GM12878 (cell line): ENCODE measurements around the gene MEF2C. TPM values are rescaled to one million over a fixed set of nuclear protein-coding genes. Genes with fewer than 3 reads are reported as not detected.

Experiments used
- ATAC-seq: fragments of 200-7000 bp; cut with Tn5 transposase; 3 replicates; pipeline ENCODE4 v1.9.1; 2020; ENCODE audit warnings: mild to moderate bottlenecking, moderate library complexity
- BruUV-seq: library from RNA; stranded (reverse); fragments of 400-500 nt; replicated peaks from 2 replicates; lab custom pipeline; 2021; lab: Mats Ljungman, UMichigan
- CTCF ChIA-PET: fragments of 300-600 bp; sonication (Branson Sonifier 250); formaldehyde crosslinking; extraction: SDS; loops from one replicate; lab custom pipeline; 2021; ENCODE audit warnings: inconsistent platforms; lab: Yijun Ruan, JAX
- POLR2A ChIA-PET: fragments of 350-600 bp; formaldehyde crosslinking; extraction: SDS; loops from one replicate; lab custom pipeline; 2021; ENCODE audit warnings: inconsistent platforms; lab: Charles Lee
- RAD21 ChIA-PET: fragments of 300-600 bp; sonication (Branson Sonifier 250); formaldehyde crosslinking; loops from one replicate; lab custom pipeline; 2023; ENCODE audit warnings: antibody characterized with exemption; ENCODE audit not compliant: unreplicated experiment; lab: Charles Lee
- SMC1A ChIA-PET: fragments of 300-600 bp; sonication (Branson Sonifier 250); formaldehyde crosslinking; loops from one replicate; lab custom pipeline; 2023; ENCODE audit not compliant: unreplicated experiment, uncharacterized antibody; lab: Charles Lee
- DNase-seq: peaks from one replicate; pipeline ENCODE4 v3.0.0-alpha.2; 2011; ENCODE audit warnings: low read depth, low spot score
- FAIRE-seq: peaks from 3 replicates; lab custom pipeline; 2011; peaks lifted over from hg19 to GRCh38; lab: Jason Lieb, UNC
- H2AFZ ChIP-seq: 2 replicates; pipeline ENCODE4 v1.6.0; 2011; ENCODE audit warnings: low read depth, low read length, control low read depth; ENCODE audit not compliant: control insufficient read depth
- H3K27ac ChIP-seq: 2 replicates; pipeline ENCODE4 v1.5.1; 2011; ENCODE audit warnings: control low read depth; ENCODE audit not compliant: control insufficient read depth, insufficient read depth
- H3K27me3 ChIP-seq, 2 experiments: replicated peaks in 1 of 2; 2 replicates each; pipeline versions ENCODE4 v1.6.0 to v1.6.1; 2011; ENCODE audit warnings: low read length in 1 of 2; ENCODE audit not compliant: control insufficient read depth in 2 of 2, insufficient read depth in 2 of 2
- H3K36me3 ChIP-seq, 2 experiments: 2 replicates each; pipeline ENCODE4 v1.5.1; 2011; ENCODE audit warnings: low read length in 1 of 2; ENCODE audit not compliant: control insufficient read depth in 2 of 2, insufficient read depth in 2 of 2
- H3K4me1 ChIP-seq: 2 replicates; pipeline ENCODE4 v1.6.1; 2011; ENCODE audit warnings: mild to moderate bottlenecking, low read length, moderate library complexity, mixed read lengths; ENCODE audit not compliant: control insufficient read depth, insufficient read depth
- H3K4me2 ChIP-seq: 2 replicates; pipeline ENCODE4 v1.6.0; 2011; ENCODE audit warnings: control low read depth; ENCODE audit not compliant: control insufficient read depth, insufficient read depth
- H3K4me3 ChIP-seq: fragments of 200-600 bp; sonication (generic); 2 replicates; pipeline ENCODE4 v1.5.1; 2016
- H3K79me2 ChIP-seq: 2 replicates; pipeline ENCODE4 v1.6.0; 2011; ENCODE audit warnings: low read length; ENCODE audit not compliant: control insufficient read depth, insufficient read depth
- H3K9ac ChIP-seq: 2 replicates; pipeline ENCODE4 v1.8.0; 2011; ENCODE audit warnings: low read length, control low read depth, mixed read lengths; ENCODE audit not compliant: control insufficient read depth, insufficient read depth
- H3K9me3 ChIP-seq: replicated peaks from 3 replicates; pipeline ENCODE4 v1.5.1; 2011; ENCODE audit warnings: mild to moderate bottlenecking, low read length; ENCODE audit not compliant: control insufficient read depth, insufficient read depth
- H4K20me1 ChIP-seq: 2 replicates; pipeline ENCODE4 v1.6.0; 2011; ENCODE audit not compliant: control insufficient read depth, insufficient read depth
- CBX3 ChIP-seq: fragments of 200-600 bp; sonication (generic); IDR thresholded peaks from 2 replicates; pipeline ENCODE4 v1.6.1; 2016; ENCODE audit warnings: low read depth, borderline replicate concordance
- DPF2 ChIP-seq: fragments of 450-650 bp; IDR thresholded peaks from 2 replicates; pipeline ENCODE4 v1.6.1; 2017; ENCODE audit warnings: mild to moderate bottlenecking
- EED ChIP-seq: sonication (generic); IDR thresholded peaks from 2 replicates; pipeline ENCODE4 v1.6.1; 2016; ENCODE audit warnings: antibody characterized with exemption, low read depth
- KDM1A ChIP-seq: fragments of 200-600 bp; sonication (generic); IDR thresholded peaks from 2 replicates; pipeline ENCODE4 v1.6.1; 2016; ENCODE audit warnings: borderline replicate concordance
- KLF5 ChIP-seq: fragments of 450-650 bp; IDR thresholded peaks from 2 replicates; pipeline ENCODE4 v1.6.1; 2014; ENCODE audit warnings: mild to moderate bottlenecking; ENCODE audit not compliant: partially characterized antibody
- NR2F1 ChIP-seq: fragments of 450-650 bp; conservative IDR thresholded peaks from 2 replicates; pipeline ENCODE4 v1.6.1; 2017; ENCODE audit warnings: mild to moderate bottlenecking
- PAX5 ChIP-seq: IDR thresholded peaks from 2 replicates; pipeline ENCODE4 v1.6.1; 2011; ENCODE audit warnings: low read depth, low read length, borderline replicate concordance
- STAT3 ChIP-seq: IDR thresholded peaks from 2 replicates; pipeline ENCODE4 v1.6.1; 2011; ENCODE audit warnings: low read depth, low read length, improper control_type of control experiment
- TCF3 ChIP-seq: IDR thresholded peaks from 2 replicates; pipeline ENCODE4 v1.6.1; 2012; ENCODE audit warnings: low read depth, mild to moderate bottlenecking, low read length, borderline replicate concordance; ENCODE audit not compliant: insufficient read depth
- WRNIP1 ChIP-seq: IDR thresholded peaks from 2 replicates; pipeline ENCODE4 v1.6.1; 2011; ENCODE audit warnings: low read depth, low read length, improper control_type of control experiment, borderline replicate concordance
- ZNF24 ChIP-seq: fragments of 450-650 bp; IDR thresholded peaks from 2 replicates; pipeline ENCODE4 v1.6.1; 2017; ENCODE audit warnings: antibody characterized with exemption, mild to moderate bottlenecking
- WGBS: methylation state at CpG from one replicate; pipeline ENCODE4 v1.1.6; 2016; ENCODE audit warnings: low lambda C conversion rate; ENCODE audit not compliant: insufficient replicate concordance, insufficient coverage; ENCODE audit errors: missing lambda C conversion rate; 5-methylcytosine and 5-hydroxymethylcytosine counted together
- in situ Hi-C: fragments of 300-500 bp; cut with MboI; formaldehyde crosslinking; loops from 9 replicates; pipeline ENCODE4 v1.14.3; 2018; ENCODE audit warnings: mixed read lengths
- intact Hi-C: fragments of 100-400 bp; cut with micrococcal nuclease; formaldehyde crosslinking; loops from one replicate; pipeline ENCODE4 v1.14.2; 2022; ENCODE audit not compliant: unreplicated experiment
- polyA plus RNA-seq, 11 experiments: library from polyadenylated mRNA; depleted of rRNA in 4 of 11; unstranded in 6 of 11; stranded (reverse) in 5 of 11; fragments of >200 nt; fragmentation: Nextera tagmentation in 4 of 11; fragmentation: Illumina TruSeq in 1 of 11; extraction: Ambion mirVana in 4 of 11; extraction: Trizol in 1 of 11; gene quantifications; 1 replicate in 1 of 11; 2 replicates in 10 of 11; pipeline versions ENCODE4 v1.2.1 to v1.2.3, GENCODE V29; 2011 to 2016; ENCODE audit warnings: inconsistent platforms in 2 of 11, missing spikeins in 2 of 11, low read depth in 1 of 11
- total RNA-seq, 4 experiments: library from RNA; depleted of rRNA in 3 of 4; stranded (reverse); fragments of >200 nt in 3 of 4; fragmentation: Illumina TruSeq in 1 of 4; extraction: Trizol in 1 of 4; gene quantifications; 2 replicates each; pipeline versions ENCODE4 v1.2.1 to v1.2.3, GENCODE V29; 2013 to 2021
- TF ChIP-seq, protein P1 (sequence below): IDR thresholded peaks from 2 replicates; pipeline ENCODE4 v1.6.1; 2011; ENCODE audit warnings: low read depth, low read length, improper control_type of control experiment, borderline replicate concordance
- TF ChIP-seq, protein P2 (sequence below): fragments of 450-650 bp; IDR thresholded peaks from 2 replicates; pipeline ENCODE4 v1.6.1; 2018; ENCODE audit warnings: mild to moderate bottlenecking, low read depth, moderate library complexity; ENCODE audit not compliant: partially characterized antibody
- TF ChIP-seq, protein P3 (sequence below): fragments of 150-350 bp; IDR thresholded peaks from 2 replicates; pipeline ENCODE4 v1.6.1; 2014; ENCODE audit warnings: mild to moderate bottlenecking, low read depth, low read length
- TF ChIP-seq, protein P4 (sequence below): IDR thresholded peaks from 2 replicates; pipeline ENCODE4 v1.6.1; 2012; ENCODE audit warnings: mild to moderate bottlenecking, low read depth, low read length

MEF2C gene
- total and polyA plus RNA-seq, 10 of the 15 experiments (the other 5 are each of a cell fraction or from before 2014, with no cell fraction given), result 104 to 225 (median 180) TPM

DNA sequence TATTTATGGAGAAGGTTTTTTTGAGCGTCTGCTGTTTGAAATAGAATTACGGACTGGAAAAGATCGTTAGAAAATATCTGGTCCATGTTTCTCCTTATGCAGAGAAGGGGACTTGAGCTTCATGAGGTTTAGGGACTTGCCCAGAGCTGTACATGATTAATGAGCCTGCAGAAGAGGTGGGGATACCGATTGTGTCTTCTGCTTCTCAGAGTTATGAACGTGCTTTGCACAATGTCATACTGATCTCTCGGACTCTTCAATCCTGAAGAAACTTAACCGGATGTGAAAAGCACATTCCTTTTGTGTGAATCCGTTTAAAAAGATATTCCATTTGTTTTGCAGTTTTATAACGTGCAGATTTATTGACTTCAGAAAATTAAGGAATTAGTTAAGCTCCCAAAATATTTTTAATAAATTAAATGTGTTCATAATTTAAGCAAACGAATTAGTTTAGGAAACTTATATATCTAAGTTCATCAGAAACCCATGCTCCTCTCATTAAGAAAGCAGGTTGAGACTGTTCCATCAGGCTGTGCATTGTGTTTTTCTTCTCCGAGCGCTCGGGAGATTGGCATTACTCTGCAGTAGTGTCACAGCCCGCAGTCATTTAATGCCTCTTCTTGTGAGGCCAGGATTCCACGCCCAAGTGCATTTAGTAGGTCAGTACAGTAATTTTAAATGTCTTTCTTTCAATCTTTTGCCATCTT, 40.8 kb upstream of the MEF2C start:
- ChIA-PET SMC1A (no interaction called here), POLR2A (no interaction called here), RAD21 (no interaction called here), CTCF (no interaction called here)
- Histone ChIP-seq H3K4me1 (no peaks in the 10 kb centered on the region), H3K36me3 (0 out of 4 replicates have a peak, but pooled peaks cover 0 to 5% of the 10 kb centered on the region in 2 experiments), H3K9me3 (no peaks in the 10 kb centered on the region), H2AFZ (no peak overlapping the region), H3K4me3 (no peak overlapping the region), H3K79me2 (no peaks in the 10 kb centered on the region), H3K4me2 (no peak overlapping the region), H3K27ac (no peak overlapping the region), H3K27me3 (no peaks in the 10 kb centered on the region), H3K9ac (no peak overlapping the region), H4K20me1 (no peaks in the 10 kb centered on the region)
- ATAC-seq, result no peak
- DNase-seq, result no peak
- FAIRE-seq, result no peak
- intact Hi-C loops, result no loop called here
- in situ Hi-C loops, result no loop called here
- BruUV-seq, result no TSS peak
- 95% methylated on average over 15 of the region's 15 CpGs for WGBS
- no peak for TF ChIP-seq WRNIP1
- TF ChIP-seq, protein P1, sequence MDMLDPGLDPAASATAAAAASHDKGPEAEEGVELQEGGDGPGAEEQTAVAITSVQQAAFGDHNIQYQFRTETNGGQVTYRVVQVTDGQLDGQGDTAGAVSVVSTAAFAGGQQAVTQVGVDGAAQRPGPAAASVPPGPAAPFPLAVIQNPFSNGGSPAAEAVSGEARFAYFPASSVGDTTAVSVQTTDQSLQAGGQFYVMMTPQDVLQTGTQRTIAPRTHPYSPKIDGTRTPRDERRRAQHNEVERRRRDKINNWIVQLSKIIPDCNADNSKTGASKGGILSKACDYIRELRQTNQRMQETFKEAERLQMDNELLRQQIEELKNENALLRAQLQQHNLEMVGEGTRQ, result no peak
- TF ChIP-seq STAT3, result no peak
- no peak for TF ChIP-seq KLF5
- no peak for TF ChIP-seq PAX5
- TF ChIP-seq TCF3, result no peak
- TF ChIP-seq DPF2, result no peak
- TF ChIP-seq EED, result no peak
- TF ChIP-seq NR2F1, result no peak
- TF ChIP-seq KDM1A, result no peak
- TF ChIP-seq, protein P2, sequence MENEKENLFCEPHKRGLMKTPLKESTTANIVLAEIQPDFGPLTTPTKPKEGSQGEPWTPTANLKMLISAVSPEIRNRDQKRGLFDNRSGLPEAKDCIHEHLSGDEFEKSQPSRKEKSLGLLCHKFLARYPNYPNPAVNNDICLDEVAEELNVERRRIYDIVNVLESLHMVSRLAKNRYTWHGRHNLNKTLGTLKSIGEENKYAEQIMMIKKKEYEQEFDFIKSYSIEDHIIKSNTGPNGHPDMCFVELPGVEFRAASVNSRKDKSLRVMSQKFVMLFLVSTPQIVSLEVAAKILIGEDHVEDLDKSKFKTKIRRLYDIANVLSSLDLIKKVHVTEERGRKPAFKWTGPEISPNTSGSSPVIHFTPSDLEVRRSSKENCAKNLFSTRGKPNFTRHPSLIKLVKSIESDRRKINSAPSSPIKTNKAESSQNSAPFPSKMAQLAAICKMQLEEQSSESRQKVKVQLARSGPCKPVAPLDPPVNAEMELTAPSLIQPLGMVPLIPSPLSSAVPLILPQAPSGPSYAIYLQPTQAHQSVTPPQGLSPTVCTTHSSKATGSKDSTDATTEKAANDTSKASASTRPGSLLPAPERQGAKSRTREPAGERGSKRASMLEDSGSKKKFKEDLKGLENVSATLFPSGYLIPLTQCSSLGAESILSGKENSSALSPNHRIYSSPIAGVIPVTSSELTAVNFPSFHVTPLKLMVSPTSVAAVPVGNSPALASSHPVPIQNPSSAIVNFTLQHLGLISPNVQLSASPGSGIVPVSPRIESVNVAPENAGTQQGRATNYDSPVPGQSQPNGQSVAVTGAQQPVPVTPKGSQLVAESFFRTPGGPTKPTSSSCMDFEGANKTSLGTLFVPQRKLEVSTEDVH, result no peak
- TF ChIP-seq, protein P3, sequence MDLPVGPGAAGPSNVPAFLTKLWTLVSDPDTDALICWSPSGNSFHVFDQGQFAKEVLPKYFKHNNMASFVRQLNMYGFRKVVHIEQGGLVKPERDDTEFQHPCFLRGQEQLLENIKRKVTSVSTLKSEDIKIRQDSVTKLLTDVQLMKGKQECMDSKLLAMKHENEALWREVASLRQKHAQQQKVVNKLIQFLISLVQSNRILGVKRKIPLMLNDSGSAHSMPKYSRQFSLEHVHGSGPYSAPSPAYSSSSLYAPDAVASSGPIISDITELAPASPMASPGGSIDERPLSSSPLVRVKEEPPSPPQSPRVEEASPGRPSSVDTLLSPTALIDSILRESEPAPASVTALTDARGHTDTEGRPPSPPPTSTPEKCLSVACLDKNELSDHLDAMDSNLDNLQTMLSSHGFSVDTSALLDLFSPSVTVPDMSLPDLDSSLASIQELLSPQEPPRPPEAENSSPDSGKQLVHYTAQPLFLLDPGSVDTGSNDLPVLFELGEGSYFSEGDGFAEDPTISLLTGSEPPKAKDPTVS, result no peak
- TF ChIP-seq ZNF24, result no peak
- TF ChIP-seq, protein P4, sequence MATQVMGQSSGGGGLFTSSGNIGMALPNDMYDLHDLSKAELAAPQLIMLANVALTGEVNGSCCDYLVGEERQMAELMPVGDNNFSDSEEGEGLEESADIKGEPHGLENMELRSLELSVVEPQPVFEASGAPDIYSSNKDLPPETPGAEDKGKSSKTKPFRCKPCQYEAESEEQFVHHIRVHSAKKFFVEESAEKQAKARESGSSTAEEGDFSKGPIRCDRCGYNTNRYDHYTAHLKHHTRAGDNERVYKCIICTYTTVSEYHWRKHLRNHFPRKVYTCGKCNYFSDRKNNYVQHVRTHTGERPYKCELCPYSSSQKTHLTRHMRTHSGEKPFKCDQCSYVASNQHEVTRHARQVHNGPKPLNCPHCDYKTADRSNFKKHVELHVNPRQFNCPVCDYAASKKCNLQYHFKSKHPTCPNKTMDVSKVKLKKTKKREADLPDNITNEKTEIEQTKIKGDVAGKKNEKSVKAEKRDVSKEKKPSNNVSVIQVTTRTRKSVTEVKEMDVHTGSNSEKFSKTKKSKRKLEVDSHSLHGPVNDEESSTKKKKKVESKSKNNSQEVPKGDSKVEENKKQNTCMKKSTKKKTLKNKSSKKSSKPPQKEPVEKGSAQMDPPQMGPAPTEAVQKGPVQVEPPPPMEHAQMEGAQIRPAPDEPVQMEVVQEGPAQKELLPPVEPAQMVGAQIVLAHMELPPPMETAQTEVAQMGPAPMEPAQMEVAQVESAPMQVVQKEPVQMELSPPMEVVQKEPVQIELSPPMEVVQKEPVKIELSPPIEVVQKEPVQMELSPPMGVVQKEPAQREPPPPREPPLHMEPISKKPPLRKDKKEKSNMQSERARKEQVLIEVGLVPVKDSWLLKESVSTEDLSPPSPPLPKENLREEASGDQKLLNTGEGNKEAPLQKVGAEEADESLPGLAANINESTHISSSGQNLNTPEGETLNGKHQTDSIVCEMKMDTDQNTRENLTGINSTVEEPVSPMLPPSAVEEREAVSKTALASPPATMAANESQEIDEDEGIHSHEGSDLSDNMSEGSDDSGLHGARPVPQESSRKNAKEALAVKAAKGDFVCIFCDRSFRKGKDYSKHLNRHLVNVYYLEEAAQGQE, result no peak
- TF ChIP-seq CBX3, result no peak
